ENCODE results near the gene KIF18B.

DNA sequence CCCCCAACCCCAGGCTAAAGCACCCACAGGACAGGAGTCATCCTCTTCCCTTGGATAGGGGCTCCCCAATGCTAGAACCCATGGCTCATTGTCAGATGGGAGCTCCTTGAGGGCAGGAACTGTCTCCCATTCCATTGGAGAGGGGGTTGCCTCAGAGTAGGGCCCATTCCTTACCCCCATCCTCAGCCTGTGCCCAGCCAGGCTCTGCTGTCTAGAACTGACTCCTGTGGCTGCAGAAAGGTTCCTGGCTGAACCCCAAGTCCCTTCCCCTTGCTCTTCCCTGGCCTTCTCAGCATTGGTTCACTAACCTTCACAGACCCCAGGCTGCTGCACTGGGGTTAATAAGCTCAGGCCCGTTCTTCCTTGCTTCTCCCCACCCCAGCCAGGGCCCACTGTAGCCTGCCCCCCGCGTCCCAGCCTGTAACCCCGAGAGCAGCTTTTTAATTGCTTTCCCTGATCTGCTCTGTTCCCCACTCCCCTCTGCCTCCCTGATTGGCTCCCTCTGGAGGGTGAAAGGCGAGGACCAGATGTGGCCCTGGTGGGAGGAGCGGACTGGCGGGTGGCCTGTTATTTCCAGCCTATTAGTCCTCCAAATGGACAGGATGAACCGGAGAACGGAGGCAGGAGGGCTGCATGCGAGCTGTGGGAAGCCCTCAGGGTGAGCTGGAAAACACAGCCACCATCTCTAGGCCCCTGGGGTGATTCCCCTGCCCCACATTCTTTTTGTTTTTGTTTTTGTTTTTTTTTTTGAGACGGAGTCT, 26.3 kb downstream of the KIF18B start:
- TF ChIP-seq POLR2AphosphoS5 (IDR thresholded peaks at IDR 0.05; ENCODE audit: low read depth, low read length), result no peak
- no peak for TF ChIP-seq SIN3A (IDR thresholded peaks at IDR 0.05; ENCODE audit: borderline replicate concordance, insufficient read depth, low read length)
- no peak for TF ChIP-seq TAF1 (IDR thresholded peaks at IDR 0.05; ENCODE audit: borderline replicate concordance, insufficient read depth, low read length)
- TF ChIP-seq, protein P1, sequence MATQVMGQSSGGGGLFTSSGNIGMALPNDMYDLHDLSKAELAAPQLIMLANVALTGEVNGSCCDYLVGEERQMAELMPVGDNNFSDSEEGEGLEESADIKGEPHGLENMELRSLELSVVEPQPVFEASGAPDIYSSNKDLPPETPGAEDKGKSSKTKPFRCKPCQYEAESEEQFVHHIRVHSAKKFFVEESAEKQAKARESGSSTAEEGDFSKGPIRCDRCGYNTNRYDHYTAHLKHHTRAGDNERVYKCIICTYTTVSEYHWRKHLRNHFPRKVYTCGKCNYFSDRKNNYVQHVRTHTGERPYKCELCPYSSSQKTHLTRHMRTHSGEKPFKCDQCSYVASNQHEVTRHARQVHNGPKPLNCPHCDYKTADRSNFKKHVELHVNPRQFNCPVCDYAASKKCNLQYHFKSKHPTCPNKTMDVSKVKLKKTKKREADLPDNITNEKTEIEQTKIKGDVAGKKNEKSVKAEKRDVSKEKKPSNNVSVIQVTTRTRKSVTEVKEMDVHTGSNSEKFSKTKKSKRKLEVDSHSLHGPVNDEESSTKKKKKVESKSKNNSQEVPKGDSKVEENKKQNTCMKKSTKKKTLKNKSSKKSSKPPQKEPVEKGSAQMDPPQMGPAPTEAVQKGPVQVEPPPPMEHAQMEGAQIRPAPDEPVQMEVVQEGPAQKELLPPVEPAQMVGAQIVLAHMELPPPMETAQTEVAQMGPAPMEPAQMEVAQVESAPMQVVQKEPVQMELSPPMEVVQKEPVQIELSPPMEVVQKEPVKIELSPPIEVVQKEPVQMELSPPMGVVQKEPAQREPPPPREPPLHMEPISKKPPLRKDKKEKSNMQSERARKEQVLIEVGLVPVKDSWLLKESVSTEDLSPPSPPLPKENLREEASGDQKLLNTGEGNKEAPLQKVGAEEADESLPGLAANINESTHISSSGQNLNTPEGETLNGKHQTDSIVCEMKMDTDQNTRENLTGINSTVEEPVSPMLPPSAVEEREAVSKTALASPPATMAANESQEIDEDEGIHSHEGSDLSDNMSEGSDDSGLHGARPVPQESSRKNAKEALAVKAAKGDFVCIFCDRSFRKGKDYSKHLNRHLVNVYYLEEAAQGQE (IDR thresholded peaks at IDR 0.05; ENCODE audit: insufficient read depth in 1 of 2, low read depth in 2 of 2, low read length in 2 of 2), result no peak
- no peak for TF ChIP-seq FOXP2 (optimal IDR thresholded peaks at IDR 0.05; ENCODE audit: borderline replicate concordance, extremely low read depth, extremely low read length, insufficient read depth)

Data from PFSK-1 (cell line).